ENCODE data around the gene ZNF358. TPM values are rescaled to one million over a fixed set of nuclear protein-coding genes. Genes with fewer than 3 reads are reported as not detected.

ZNF358 gene
- total and polyA plus RNA-seq, 10 of the 15 experiments (the other 5 are each of a cell fraction or from before 2014, with no cell fraction given): 0.09 to 6.3 (median 1.9) TPM; not detected in 1

- ATAC-seq: no peak
- CTCF ChIA-PET: interaction anchor here (0.5 to 2.4 kb wide), 7 partner anchors 11 to 421 kb away, joined by 3 to 9 read pairs (median 4); no protein-coding TSS in a partner anchor
- peaks cover 4% of the 10 kb centered on the region; the same call in 1 of the 2 replicates for H3K4me1 ChIP-seq (ENCODE audit: control insufficient read depth, insufficient read depth, low read length)
- no peaks in the 10 kb centered on the region for H3K36me3 ChIP-seq (ENCODE audit: control insufficient read depth in 2 of 2, insufficient read depth in 2 of 2, low read length in 1 of 2)
- no peak overlapping the region for H3K27ac ChIP-seq (ENCODE audit: control insufficient read depth, insufficient read depth)
- intact Hi-C loops (cut with micrococcal nuclease; ENCODE audit: unreplicated experiment) (no loop called here), in situ Hi-C loops (cut with MboI) (no loop called here)
- H3K9me3 ChIP-seq (replicated peaks; ENCODE audit: control insufficient read depth, insufficient read depth, low read length): no peaks in the 10 kb centered on the region
- peak overlapping the region; percentile 76 for H3K4me3 ChIP-seq
- POLR2A ChIA-PET: interaction anchor here (0.5 to 3.2 kb wide), 3 partner anchors 11 to 379 kb away, joined by 3 to 28 read pairs (median 3); partner anchors contain the start of gene PNPLA6
- H2AFZ ChIP-seq (ENCODE audit: control insufficient read depth, low read depth, low read length): peak overlapping the region; percentile 90
- FAIRE-seq: no peak
- no peak for DNase-seq (ENCODE audit: low read depth, low spot score)
- WGBS (ENCODE audit: insufficient coverage, insufficient replicate concordance, low lambda C conversion rate, missing lambda C conversion rate): 19% methylated on average over 23 of the region's 23 CpGs
- H3K79me2 ChIP-seq (ENCODE audit: control insufficient read depth, insufficient read depth, low read length): no peaks in the 10 kb centered on the region
- BruUV-seq (replicated peaks): no TSS peak
- RAD21 ChIA-PET (ENCODE audit: unreplicated experiment): interaction anchor here (1.0 to 2.1 kb wide), 6 partner anchors 12 to 276 kb away, joined by 3 to 7 read pairs (median 4); partner anchors contain the start of gene PNPLA6
- H3K9ac ChIP-seq (ENCODE audit: control insufficient read depth, insufficient read depth, low read length): peak overlapping the region; percentile 80
- SMC1A ChIA-PET (ENCODE audit: uncharacterized antibody, unreplicated experiment): interaction anchor here (0.6 to 1.8 kb wide), 6 partner anchors 9 to 136 kb away, joined by 3 to 10 read pairs (median 3); partner anchors contain the start of gene PNPLA6
- no peaks in the 10 kb centered on the region for H4K20me1 ChIP-seq (ENCODE audit: control insufficient read depth, insufficient read depth)
- peak overlapping the region; percentile 99 for H3K4me2 ChIP-seq (ENCODE audit: control insufficient read depth, insufficient read depth)
- no peaks in the 10 kb centered on the region for H3K27me3 ChIP-seq (replicated peaks in 1 of 2; ENCODE audit: control insufficient read depth in 2 of 2, insufficient read depth in 2 of 2, low read length in 1 of 2)
- no peak for TF ChIP-seq PAX8 (IDR thresholded peaks at IDR 0.05)
- no peak for TF ChIP-seq ZNF622 (IDR thresholded peaks at IDR 0.05)
- TF ChIP-seq RB1 (IDR thresholded peaks at IDR 0.05; ENCODE audit: borderline replicate concordance): no peak
- TF ChIP-seq ZNF592 (IDR thresholded peaks at IDR 0.05): no peak
- no peak for TF ChIP-seq REST (IDR thresholded peaks at IDR 0.05; ENCODE audit: low read depth, low read length)
- no peak for TF ChIP-seq NFXL1 (IDR thresholded peaks at IDR 0.05; ENCODE audit: borderline replicate concordance)
- TF ChIP-seq BCLAF1 (IDR thresholded peaks at IDR 0.05): no peak
- TF ChIP-seq LARP7 (IDR thresholded peaks at IDR 0.05): no peak
- TF ChIP-seq KLF5 (IDR thresholded peaks at IDR 0.05; ENCODE audit: partially characterized antibody): no peak
- TF ChIP-seq STAT3 (IDR thresholded peaks at IDR 0.05; ENCODE audit: low read depth, low read length): no peak
- no peak for TF ChIP-seq BHLHE40 (IDR thresholded peaks at IDR 0.05; ENCODE audit: borderline replicate concordance in 1 of 2, low read depth in 2 of 2, low read length in 1 of 2)
- no peak for TF ChIP-seq TBL1XR1 (IDR thresholded peaks at IDR 0.05; ENCODE audit: low read depth, low read length)
- no peak for TF ChIP-seq POLR2AphosphoS5 (IDR thresholded peaks at IDR 0.05; ENCODE audit: low read length)
Measured at GRCh38 chr19:7522923-7523667, 7.2 kb downstream of the ZNF358 start.

Data from GM12878 (cell line).